HG02678 (cell line): ENCODE results near the gene CALM1.

ENCODE experiments used
- ATAC-seq: cut with Tn5 transposase; IDR thresholded peaks from one replicate; pipeline ENCODE4 v1.9.1; 2021; ENCODE audit warnings: mild to moderate bottlenecking, moderate library complexity; ENCODE audit not compliant: unreplicated experiment

Gene CALM1

DNA sequence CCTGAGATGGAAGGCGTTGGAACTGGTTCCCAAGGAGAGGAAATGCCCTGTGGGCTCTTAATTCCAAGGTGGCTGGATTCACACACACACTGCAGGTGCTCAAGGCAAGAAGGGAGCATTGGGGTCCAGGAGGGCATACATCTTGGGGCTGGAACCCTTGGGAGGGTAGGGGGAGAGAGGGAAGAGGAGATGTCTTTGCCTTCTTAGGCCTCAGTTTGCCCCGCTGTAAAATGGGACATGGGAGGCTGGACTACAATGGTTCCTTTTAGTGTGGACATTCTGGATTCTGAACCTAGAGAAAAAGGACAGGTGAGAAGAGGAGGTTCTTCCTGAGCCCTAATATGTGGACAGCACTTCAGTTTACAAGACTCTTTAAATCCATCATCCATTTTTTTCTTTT, 43.8 kb downstream of the CALM1 start:
- no peak for ATAC-seq

GRCh38 chr14:90442388-90442787, 45.6 kb downstream of the CALM1 start:
- ATAC-seq, result no peak

DNA sequence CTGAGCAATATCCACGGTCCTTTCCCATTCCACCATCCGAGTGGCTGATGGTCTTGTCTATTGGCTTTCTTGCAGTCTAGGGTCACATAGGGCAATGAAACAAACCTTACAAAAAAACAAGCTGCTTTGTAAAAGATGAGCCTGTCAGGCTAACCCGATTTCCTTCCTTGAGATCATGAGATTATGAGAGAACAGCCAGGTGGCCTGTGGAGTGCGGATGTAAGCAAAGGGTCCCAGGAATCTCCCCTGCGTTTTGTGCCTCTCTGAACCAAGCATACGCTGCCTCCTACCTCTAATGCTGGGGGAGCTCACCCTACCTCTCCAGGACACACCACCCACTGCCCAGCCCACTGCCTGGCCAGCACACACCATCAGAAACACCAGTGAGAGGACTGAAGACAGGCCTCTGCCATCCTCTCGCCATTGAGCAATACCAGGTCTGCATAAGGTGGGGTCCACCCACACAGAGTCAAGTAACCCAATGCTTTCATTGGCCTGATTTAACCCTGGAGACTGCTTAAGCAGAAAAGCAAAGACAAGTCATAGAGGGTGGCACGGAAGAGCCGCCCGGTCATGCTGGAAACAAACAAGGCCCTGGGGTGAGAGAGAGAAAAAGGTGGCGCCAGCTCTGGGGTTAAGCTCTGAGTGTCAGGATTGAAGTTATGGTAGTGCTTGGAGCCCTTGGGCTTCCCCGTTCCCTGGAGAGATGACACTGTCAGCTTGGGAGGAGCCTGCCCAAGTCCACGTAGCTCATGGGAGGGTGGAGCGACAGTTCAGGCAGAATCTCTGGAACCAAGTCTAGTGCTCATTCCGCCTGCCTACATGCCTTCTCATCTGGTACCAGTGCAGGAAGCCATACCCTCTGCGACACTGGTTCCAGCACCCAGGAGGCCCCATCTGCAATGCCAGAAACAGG, 46.6 kb downstream of the CALM1 start:
- ATAC-seq, result no peak

- ATAC-seq, result no peak
Measured at GRCh38 chr14:90444077-90444696, 47.4 kb downstream of the CALM1 start.

DNA sequence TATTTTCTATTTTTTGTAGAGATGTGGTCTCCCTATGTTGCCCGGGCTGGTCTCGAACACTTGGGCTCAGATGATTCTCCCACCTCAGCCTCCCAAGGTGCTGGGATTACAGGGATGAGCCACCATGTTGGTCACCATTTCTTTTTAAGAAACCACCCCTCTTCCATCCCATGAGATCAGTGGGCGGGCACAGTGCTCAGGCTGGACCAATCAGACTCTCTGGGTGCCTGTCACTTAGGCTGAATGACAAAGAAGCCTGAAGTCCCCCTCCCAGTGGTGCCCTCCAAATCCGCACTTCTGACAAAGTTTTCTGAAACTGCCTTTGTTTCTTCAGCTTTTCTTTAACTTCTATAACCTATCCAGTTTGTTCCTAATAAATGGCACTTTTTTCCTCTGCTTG, 48.2 kb downstream of the CALM1 start:
- no peak for ATAC-seq

DNA sequence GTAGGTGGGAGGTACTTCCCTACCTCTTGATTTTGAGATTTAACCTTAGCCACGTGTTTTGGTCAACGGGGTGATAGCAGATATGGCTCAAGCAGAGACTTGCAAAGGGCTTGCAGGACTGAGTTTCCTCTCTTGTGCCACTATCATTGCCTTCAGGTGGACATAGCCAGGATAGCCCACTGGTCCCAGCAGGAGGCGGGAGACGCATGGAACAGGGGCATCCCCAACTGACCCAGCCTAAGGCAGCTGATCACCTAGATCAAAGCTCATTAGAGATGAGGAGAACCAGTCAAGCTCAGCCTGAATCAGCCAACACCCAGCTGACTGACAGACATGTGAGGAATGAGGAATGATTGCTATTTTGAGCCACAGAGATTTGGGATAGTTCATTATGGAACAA, 49.6 kb downstream of the CALM1 start:
- ATAC-seq, result no peak

DNA sequence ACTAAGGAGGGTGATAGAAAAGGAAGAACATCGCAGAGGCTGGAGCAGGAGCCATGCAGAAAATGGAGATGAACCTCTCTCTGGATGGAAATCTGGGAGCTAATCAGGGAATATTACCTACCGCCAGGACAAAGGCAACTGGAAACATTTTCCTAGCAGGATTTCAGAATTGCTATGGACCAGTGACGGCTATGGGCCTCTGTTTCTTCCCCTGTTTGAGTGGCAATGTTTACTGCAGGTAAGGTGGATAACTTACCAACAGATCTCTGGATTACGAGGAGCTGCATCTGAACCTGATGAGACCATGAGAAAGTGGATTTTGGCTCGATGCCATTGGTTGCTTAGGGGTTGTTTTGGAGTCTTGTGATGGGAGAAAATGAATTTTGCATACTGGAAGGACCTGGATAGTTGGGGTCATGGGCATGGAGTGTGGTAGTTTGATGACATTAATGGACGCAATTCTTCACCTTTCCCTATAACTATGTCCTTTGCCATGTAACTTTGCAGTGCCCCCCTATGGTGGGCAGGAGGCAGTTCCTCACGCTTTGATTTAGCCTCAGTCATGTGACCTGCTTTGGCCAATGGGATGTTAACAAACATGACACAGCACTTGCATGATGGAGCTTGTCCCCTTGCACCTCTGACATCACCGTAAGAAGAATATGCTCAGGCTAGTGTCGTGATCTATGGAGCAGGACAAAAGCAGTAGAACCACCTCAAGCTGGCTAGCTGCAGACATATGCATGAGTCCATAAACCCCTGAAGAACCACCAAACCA, 51.1 kb downstream of the CALM1 start:
- no peak for ATAC-seq

- ATAC-seq, result no peak
Measured at GRCh38 chr14:90449411-90449810, 52.6 kb downstream of the CALM1 start.

DNA sequence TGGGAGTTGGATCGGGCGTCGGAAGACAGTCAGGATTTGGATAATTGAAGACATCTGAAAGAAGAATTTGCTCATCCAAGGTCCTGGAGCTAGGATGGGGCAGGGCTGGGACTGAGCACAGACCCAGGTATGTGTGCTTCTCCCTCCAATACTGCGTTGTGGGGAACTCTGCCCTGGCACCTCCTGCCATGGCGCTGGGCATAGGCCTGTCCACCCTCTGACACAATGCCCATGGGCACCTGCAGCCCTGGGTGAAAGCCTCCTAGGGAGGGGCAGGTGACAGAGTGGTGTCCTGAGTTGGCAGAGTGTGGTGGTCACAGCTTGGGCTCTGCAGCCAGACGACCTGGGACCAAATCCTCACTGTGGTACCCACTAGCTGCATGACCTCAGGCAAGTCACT, 53.3 kb downstream of the CALM1 start:
- no peak for ATAC-seq

DNA sequence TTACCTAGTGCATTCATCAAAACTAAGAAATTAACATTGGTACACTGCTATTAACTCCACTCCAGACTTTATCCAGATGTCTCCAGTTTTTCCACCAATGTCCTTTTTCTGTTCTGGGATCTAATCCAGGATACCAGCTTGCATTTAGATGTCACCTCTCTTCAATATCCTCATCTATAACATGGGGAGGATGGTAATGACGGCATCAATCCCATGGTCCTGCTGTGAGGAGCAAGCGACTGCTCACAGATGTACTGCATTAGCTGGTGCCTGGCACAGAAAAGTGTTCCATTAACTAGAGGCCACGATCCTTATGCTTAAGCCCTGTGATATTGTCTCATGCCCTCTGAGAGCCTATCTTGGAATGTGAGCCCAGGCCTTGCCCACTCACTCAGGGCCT, 53.8 kb downstream of the CALM1 start:
- no peak for ATAC-seq

DNA sequence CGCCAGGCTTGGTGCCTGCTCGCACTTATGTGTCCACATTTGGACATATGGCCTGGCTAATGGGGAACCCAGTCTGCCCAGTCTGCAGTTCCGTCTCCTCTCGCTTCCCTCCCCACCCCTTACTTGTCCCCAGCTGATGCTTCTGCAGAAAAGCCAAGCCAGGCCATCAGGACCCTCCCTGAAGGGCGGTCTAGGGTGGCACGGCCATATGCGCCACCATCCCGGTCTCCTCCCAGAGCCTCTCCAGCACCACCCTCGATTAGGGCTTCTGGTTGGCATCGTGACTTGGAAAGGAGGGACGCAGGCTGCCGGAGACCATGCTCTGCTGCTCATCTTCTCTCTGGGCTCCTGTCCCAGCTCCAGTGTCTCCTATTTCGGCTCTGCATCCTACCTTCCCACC, 54.6 kb downstream of the CALM1 start:
- no peak for ATAC-seq

DNA sequence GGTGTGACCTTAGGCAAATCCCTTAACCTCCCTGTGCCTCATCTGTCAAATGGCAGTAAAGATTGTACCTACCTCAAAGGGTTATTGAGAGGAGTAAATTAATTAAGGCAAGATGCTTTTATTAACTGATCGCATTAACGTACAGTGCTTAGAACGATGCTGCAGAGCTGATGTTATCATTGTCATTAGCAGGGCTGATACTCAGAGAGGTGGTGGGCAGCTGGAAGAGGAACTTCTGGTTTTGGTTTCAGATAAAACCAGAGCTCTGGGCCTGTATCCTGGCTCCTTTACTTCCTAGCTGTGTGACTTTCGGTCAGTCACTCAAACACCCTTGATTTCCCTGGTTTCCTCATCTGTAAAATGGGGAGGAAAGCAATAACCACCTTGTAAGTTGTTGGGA, 55.1 kb downstream of the CALM1 start:
- no peak for ATAC-seq

DNA sequence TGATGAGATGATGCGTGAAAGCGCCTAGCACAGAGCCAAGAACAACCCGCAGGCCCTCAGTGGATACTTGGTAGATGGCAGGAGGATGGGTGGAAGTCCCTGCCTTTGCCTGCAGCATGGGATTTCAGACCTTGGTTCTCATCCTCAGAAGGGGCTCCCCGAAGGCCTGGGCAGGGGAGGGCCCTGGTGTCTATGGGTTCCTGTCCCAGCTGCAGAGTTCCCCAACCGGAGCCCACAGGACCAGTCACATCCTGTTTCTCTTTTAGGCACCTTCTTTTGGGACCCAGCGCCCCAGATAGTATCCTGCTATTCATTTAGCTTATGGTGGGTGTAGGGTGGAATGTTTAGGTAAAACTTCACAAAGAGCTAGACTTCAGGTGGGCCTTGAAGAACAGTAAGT, 55.5 kb downstream of the CALM1 start:
- ATAC-seq, result no peak

DNA sequence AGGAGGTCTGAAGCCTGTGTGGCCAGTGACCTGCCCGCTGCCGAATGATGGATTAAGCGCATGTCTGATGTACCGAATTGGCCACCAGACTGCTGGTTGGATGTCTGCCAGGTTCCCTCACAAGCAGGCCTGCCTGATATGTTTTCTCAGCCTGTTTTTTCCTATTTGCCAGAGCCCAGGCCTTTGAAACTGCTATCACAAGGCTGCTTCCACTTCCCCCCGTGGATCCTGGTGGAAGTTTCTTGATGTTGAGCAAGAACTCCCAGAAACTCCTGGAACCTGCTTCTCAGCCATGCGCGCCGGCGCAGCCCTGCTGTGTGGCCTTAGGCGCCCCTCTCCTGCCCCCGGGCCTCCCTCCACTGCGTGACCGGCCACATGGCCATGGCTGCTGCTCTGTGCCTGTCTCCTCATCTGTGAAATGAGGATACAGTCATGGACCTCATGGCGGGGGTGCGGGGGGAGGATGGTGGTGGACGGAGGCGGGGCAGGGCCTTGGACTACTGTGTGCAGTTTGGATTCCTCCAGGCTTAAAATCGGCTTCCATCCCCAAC, 56.6 kb downstream of the CALM1 start:
- no peak for ATAC-seq

DNA sequence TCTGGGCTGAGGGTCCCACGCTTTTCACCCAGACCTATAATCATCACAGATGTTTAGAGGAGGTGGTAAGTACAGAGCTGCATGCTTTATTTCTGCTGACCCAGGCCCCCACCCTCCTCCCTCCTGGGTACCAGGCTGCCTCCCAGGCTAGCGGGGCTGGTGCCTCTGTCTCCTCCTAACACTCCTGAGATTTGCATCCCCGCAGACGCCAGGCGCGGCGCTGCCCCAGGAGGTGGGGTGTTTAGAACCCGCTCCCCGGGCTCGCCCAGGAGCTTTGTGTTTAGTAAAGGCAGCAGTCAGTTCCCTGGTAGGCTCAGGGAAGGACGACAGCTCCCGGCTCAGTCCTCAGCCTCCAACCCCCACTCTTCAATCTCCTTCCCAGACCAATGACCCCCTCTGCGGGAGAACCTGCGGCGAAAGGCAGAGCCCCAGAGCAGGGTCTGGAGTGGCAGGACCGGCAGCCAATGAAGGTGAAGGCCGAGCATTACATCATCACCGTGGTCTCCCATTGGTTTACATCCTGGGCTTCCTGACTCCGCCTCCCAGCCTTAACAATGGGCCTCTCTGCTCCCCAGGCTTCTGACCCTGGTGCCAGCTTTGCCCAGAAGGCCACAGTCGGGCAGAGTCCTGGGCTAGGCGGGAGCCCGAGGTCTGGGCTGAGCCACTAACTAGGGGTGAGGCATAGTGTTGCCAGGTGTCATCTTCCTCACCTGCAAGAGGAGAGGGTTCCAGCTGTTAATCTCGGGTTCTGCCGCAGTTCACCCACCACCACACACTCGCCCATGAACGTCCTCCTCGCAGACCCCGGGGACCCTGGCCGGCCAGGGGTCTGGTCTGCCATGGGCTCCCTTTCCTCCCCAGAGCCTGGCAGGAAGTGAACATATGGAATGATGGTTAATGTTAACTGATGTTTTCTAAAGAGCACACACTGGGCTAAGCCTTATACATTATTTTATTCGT, 57.5 kb downstream of the CALM1 start:
- no peak for ATAC-seq

- no peak for ATAC-seq
Measured at GRCh38 chr14:90455100-90455571, 58.3 kb downstream of the CALM1 start.

- no peak for ATAC-seq
Measured at GRCh38 chr14:90456551-90456950, 59.7 kb downstream of the CALM1 start.

DNA sequence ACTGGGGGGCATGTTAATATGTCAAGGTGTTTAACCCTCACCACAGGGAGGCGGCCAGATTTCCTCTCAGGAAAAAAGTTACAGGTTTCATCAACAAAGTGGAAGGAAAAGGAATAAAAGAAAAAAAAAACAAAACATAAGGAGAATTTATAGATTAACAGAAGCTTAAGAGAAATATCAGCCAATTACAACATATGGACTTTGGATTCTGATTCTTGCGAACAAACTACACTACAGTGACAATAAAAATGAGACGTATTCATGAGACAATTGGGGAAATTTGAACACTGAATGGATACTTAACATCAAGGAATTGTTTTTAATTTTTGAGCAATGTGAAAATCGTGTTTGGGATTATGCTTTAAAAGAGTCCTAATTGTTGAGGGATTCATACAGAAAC, 60.4 kb downstream of the CALM1 start:
- no peak for ATAC-seq
